ENCODE results near the gene DDIT4.
"Not testable (repeated sequence)": the region's sequence is repeated elsewhere in the genome, so short reads cannot be mapped to it uniquely, and the experiment has no call there.

The DDIT4 gene

DNA sequence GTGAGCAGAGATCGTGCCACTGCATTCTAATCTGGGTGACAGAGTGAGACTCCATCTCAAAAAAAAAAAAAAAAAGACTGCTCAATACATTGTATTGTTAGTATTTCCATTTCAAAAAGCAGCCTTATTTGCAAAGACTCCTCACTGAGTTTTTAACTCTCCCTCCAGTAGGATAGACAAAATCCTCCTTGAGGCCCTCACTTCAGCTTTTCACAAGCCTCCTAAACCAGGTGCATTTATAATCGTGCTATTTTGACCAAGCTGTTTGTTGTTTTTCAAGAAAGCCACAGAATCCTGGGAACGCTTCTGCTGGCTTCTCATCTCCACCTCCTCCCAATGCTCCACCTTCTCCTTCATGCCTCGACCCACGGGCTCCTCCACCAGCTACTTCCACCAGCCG, 6.3 kb upstream of the DDIT4 start:
- Mint-ChIP-seq H3K4me1 (ENCODE audit: low read depth in 2 of 2) (peaks cover 15% of the 10 kb centered on the region in 2 donors), H3K36me3 (ENCODE audit: insufficient read depth) (peaks cover 6% of the 10 kb centered on the region), H3K27ac (no peak overlapping the region), H3K9me3 (no peaks in the 10 kb centered on the region), H3K4me3 (no peak overlapping the region), H3K27me3 (no peaks in the 10 kb centered on the region)
- ATAC-seq (replicated peaks): no peak
- DNase-seq: no peak

DNA sequence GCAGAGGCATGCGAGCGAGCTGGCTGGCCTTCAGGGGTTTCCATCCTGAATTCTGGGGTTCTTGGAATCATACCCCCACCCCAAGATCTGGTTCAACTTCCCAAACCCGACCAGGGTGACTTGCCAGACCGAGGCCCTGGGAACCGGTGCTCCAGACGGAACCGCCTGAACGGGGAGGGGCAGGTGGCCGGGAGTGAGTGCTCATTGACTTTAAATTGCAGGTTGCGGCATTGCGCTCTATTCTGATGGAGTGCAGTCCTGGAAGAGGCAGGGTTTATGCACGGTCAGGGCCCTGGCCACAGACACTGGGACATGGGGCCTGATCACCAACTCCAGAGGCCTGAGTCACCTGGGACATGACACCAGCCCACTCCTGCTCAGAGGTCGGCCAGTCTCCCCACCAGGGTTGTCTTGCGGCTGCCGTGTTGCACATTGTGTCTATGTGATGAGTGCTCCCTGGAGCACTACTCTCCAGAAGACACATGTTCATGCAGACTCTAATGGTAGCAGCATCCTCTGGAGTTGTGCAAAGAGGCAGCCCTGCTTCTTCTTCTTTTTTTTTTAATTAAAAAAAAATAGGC, 5.8 kb upstream of the DDIT4 start:
- H3K27me3 Mint-ChIP-seq: no peaks in the 10 kb centered on the region
- no peaks in the 10 kb centered on the region for H3K9me3 Mint-ChIP-seq
- DNase-seq (no peak), ATAC-seq (replicated peaks) (no peak)
- H3K36me3 Mint-ChIP-seq (ENCODE audit: insufficient read depth): peaks cover 6% of the 10 kb centered on the region
- H3K4me1 Mint-ChIP-seq (ENCODE audit: low read depth in 2 of 2): peaks cover 15 to 19% of the 10 kb centered on the region in 2 donors
- H3K4me3 Mint-ChIP-seq: no peak overlapping the region
- H3K27ac Mint-ChIP-seq: no peak overlapping the region

DNA sequence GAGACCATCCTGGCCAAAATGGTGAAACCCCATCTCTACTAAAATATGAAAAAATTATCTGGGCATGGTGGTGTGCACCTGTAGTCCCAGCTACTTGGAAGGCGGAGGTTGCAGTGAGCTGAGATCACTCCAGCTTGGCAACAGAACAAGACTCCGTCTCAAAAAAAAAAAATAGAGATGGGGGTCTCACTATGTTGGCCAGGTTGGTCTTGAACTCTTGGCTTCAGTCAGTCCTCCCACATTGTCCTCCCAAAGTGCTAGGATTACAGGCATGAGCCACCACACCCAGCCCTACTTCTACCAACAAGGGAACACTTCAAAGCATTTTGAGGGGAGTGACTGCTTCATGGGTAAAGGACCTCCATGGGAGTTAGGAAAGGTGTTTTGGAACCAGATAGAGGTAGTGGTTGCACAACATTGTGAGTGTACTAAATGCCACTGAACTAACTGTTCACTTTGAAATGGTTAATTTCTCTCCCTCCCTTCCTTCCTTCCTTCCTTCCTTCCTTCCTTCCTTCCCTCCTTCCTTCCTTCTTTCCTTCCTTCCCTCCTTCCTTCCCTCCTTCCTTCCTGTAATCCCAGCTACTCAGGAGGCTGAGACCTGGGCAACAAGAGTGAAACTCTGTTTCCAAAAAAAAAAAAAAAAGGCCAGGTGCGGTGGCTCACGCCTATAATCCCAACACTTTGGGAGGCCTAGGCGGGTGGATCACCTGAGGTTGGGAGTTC, 5.1 kb upstream of the DDIT4 start:
- Mint-ChIP-seq H3K27ac (peak overlapping the region in 1 of 2 donors; percentile 55), H3K4me1 (ENCODE audit: low read depth in 2 of 2) (peaks cover 16 to 19% of the 10 kb centered on the region in 2 donors)
- DNase-seq; H3K9me3 Mint-ChIP-seq; ATAC-seq (replicated peaks); H3K36me3 Mint-ChIP-seq (ENCODE audit: insufficient read depth); H3K27me3 Mint-ChIP-seq; H3K4me3 Mint-ChIP-seq: not testable (repeated sequence)

DNA sequence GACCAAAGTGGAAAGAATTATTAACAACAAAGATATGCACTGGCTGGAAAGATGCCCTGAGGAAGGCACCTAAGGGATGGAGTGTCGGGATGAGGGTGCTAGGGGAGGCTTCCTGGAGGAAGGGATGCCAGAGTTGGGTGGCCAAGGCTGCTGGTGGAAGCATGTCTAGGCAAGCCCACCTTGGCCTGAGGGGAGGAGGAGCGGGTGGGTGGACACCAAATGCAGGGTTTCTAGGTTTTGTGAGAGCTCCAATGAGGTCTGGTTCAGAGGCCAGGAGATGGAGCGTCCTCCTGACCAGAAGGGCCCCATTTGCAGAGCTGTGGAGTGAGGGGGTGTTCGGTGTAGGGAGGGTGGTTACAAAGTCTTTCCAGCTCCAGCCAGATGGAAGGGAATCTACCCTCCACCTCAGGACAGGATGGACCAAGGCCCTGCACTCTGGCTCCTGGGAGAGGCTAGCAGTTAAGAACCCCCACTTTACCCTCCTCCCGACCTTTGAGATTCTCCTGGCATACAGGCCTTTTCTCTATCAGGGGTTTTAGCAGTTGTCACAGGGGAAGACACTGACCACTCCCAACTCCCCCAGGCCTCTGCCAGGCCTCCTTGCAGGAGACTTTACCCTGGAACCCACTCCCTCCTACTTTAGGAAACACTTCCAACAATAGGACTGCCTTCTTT, 3.0 kb upstream of the DDIT4 start:
- no peak overlapping the region for H3K4me3 Mint-ChIP-seq
- peak overlapping the region in 1 of 2 donors; percentile 10 for H3K27ac Mint-ChIP-seq

DNA sequence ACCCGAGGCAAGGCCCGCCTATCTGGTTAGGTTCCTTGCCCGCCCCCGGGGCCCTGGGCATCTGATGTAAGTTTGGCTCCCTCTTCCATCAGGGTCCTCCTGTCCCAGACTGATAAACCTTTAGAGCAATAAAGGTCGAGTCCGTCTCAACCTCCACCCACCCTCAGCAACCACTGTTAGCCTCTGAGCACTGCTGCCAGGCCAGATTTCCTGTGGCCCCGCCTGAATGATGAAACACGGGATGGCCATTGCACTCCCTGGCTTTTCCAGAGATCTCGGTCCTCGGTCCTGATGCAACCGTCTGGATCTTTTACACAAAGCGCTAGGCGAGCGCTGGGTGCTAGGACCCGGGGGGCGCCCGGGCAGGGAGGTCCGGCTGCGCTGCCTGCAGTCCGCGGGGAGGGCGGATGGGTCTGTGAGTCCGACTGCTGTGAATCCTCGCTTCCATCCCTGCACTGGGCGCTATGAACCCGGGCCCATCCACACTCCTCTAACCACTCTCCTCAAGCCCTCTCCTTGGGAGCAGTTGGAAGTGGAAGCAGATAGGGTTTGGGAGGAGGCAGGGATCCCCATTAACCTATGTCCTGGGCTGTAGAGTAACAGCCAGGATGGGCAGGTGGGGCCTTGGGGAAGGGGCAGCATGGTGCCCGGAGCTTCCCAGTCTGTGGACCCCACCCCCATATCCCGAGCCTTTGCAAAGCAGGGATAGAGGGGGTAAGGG, 875 bp upstream of the DDIT4 start:
- ATAC-seq (replicated peaks) (no peak), DNase-seq (no peak)
- H3K36me3 Mint-ChIP-seq (ENCODE audit: insufficient read depth): peaks cover 40% of the 10 kb centered on the region
- H3K4me1 Mint-ChIP-seq (ENCODE audit: low read depth in 2 of 2): peaks cover 36 to 43% of the 10 kb centered on the region in 2 donors
- no peaks in the 10 kb centered on the region for H3K27me3 Mint-ChIP-seq
- H3K27ac Mint-ChIP-seq: peak overlapping the region; percentile 93 to 98
- H3K9me3 Mint-ChIP-seq: no peaks in the 10 kb centered on the region
- peak overlapping the region; percentile 99 to 100 for H3K4me3 Mint-ChIP-seq

More for the DNA sequence above, 3.0 kb upstream of the DDIT4 start:
- Mint-ChIP-seq H3K4me1 (ENCODE audit: low read depth in 2 of 2) (peaks cover 23 to 29% of the 10 kb centered on the region in 2 donors), H3K27me3 (no peaks in the 10 kb centered on the region), H3K9me3 (no peaks in the 10 kb centered on the region), H3K36me3 (ENCODE audit: insufficient read depth) (peaks cover 27% of the 10 kb centered on the region)
- no peak for DNase-seq
- no peak for ATAC-seq (replicated peaks)

DNA sequence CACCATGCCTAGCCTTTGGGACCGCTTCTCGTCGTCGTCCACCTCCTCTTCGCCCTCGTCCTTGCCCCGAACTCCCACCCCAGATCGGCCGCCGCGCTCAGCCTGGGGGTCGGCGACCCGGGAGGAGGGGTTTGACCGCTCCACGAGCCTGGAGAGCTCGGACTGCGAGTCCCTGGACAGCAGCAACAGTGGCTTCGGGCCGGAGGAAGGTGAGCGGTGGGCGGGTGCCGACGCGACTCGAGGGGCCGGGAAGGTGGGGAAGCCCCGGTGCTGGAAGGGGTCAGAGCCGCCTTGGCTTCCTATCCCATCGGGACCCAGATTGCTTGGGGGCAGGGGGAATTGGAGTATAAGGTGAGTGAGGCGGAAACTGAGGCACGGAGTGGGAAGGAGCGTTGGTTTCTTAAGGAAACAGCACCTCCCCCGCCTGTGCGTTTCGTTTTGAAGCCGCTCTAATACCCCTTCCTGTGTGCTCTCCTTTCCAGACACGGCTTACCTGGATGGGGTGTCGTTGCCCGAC, 547 bp downstream of the DDIT4 start:
- DNase-seq: no peak
- ATAC-seq (replicated peaks): peak; percentile 3
- H3K36me3 Mint-ChIP-seq (ENCODE audit: insufficient read depth): peaks cover 40% of the 10 kb centered on the region
- no peaks in the 10 kb centered on the region for H3K27me3 Mint-ChIP-seq
- no peaks in the 10 kb centered on the region for H3K9me3 Mint-ChIP-seq
- peak overlapping the region; percentile 93 to 98 for H3K27ac Mint-ChIP-seq
- peak overlapping the region; percentile 99 to 100 for H3K4me3 Mint-ChIP-seq
- H3K4me1 Mint-ChIP-seq (ENCODE audit: low read depth in 2 of 2): peaks cover 42 to 48% of the 10 kb centered on the region in 2 donors

DNA sequence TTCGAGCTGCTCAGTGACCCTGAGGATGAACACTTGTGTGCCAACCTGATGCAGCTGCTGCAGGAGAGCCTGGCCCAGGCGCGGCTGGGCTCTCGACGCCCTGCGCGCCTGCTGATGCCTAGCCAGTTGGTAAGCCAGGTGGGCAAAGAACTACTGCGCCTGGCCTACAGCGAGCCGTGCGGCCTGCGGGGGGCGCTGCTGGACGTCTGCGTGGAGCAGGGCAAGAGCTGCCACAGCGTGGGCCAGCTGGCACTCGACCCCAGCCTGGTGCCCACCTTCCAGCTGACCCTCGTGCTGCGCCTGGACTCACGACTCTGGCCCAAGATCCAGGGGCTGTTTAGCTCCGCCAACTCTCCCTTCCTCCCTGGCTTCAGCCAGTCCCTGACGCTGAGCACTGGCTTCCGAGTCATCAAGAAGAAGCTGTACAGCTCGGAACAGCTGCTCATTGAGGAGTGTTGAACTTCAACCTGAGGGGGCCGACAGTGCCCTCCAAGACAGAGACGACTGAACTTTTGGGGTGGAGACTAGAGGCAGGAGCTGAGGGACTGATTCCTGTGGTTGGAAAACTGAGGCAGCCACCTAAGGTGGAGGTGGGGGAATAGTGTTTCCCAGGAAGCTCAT, 1.1 kb downstream of the DDIT4 start:
- Mint-ChIP-seq H3K36me3 (ENCODE audit: insufficient read depth) (peaks cover 40% of the 10 kb centered on the region), H3K27me3 (no peaks in the 10 kb centered on the region), H3K9me3 (no peaks in the 10 kb centered on the region), H3K27ac (peak overlapping the region; percentile 93 to 98), H3K4me3 (peak overlapping the region; percentile 99 to 100), H3K4me1 (ENCODE audit: low read depth in 2 of 2) (peaks cover 42 to 49% of the 10 kb centered on the region in 2 donors)
- DNase-seq (peak; percentile 64 to 69 (median 68)), ATAC-seq (replicated peaks) (peak; percentile 19)

DNA sequence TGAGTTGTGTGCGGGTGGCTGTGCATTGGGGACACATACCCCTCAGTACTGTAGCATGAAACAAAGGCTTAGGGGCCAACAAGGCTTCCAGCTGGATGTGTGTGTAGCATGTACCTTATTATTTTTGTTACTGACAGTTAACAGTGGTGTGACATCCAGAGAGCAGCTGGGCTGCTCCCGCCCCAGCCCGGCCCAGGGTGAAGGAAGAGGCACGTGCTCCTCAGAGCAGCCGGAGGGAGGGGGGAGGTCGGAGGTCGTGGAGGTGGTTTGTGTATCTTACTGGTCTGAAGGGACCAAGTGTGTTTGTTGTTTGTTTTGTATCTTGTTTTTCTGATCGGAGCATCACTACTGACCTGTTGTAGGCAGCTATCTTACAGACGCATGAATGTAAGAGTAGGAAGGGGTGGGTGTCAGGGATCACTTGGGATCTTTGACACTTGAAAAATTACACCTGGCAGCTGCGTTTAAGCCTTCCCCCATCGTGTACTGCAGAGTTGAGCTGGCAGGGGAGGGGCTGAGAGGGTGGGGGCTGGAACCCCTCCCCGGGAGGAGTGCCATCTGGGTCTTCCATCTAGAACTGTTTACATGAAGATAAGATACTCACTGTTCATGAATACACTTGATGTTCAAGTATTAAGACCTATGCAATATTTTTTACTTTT, 1.8 kb downstream of the DDIT4 start:
- Mint-ChIP-seq H3K27me3 (no peaks in the 10 kb centered on the region), H3K4me3 (peak overlapping the region; percentile 99 to 100), H3K36me3 (ENCODE audit: insufficient read depth) (peaks cover 40% of the 10 kb centered on the region), H3K4me1 (ENCODE audit: low read depth in 2 of 2) (peaks cover 36 to 50% of the 10 kb centered on the region in 2 donors), H3K9me3 (no peaks in the 10 kb centered on the region), H3K27ac (peak overlapping the region; percentile 93 to 98)
- DNase-seq (no peak), ATAC-seq (replicated peaks) (no peak)

DNA sequence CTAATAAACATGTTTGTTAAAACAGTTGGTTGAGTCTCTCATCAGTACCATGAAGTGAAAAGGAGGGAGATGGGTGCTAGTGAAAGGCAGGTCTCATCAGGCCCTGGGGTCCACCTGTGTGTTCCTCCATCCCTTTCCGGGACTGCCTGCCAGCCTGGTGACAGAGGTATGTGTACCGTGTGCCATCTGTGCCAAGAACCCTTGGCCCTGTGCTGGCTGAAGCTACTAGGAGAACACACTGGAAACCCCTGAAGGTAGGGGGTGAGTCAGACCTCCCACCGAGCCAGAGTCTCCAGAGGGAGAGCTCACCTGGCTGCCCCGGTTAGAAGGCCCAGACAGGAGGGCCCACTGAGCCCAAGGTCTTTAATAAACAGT, 2.3 kb downstream of the DDIT4 start:
- no peaks in the 10 kb centered on the region for H3K9me3 Mint-ChIP-seq
- H3K36me3 Mint-ChIP-seq (ENCODE audit: insufficient read depth): peaks cover 40% of the 10 kb centered on the region
- H3K4me3 Mint-ChIP-seq: peak overlapping the region; percentile 99 to 100
- DNase-seq (no peak), ATAC-seq (replicated peaks) (no peak)
- H3K4me1 Mint-ChIP-seq (ENCODE audit: low read depth in 2 of 2): peaks cover 35 to 48% of the 10 kb centered on the region in 2 donors
- no peaks in the 10 kb centered on the region for H3K27me3 Mint-ChIP-seq
- peak overlapping the region; percentile 93 to 98 for H3K27ac Mint-ChIP-seq

DNA sequence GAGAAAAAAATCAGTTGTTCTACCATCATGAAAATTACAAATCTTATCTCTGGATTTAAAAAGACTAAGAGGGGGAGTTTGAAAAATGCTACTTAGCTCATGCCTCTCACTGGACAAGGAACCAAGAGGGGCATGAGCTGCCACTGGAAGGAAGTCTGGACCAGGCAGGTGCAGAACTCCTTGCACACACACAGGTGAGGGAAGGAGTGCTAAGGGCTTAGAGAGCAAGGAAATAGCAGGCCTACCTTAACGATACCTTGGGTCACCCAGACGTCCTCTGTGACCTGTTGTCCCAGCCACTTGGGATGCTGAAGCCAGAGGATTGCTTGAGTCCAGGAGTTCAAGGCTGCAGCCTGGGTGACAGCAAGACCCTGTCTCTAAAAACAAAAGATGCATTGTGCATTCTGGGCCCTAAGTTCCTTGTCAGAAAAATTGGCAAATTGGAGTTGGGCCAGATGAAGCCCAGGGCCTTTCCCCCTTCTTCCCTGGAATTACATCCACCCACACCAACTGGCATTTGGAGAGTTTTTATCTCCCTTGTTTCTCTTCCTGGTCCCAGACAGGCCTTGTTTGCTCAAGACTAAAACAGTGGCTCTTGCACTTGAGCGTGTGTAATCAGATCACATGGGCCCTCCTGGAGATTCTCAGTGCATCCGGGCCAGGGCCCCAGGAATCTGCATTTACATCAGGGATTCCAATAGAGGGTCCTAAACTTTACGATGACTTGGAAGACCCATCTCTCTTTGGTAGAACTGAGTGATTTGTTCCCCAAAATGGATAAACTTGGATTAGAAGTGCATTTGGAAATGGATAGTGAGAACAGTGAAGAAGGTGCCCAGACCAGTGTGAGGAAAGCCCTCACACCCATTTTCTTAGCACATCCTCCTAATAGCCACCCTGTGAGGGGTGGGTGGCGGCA, 3.0 kb downstream of the DDIT4 start:
- DNase-seq: no peak
- Mint-ChIP-seq H3K27ac (peak overlapping the region; percentile 93 to 98), H3K36me3 (ENCODE audit: insufficient read depth) (peaks cover 38% of the 10 kb centered on the region), H3K9me3 (no peaks in the 10 kb centered on the region), H3K4me3 (peak overlapping the region; percentile 99 to 100), H3K27me3 (no peaks in the 10 kb centered on the region), H3K4me1 (ENCODE audit: low read depth in 2 of 2) (peaks cover 35 to 48% of the 10 kb centered on the region in 2 donors)
- ATAC-seq (replicated peaks): no peak

DNA sequence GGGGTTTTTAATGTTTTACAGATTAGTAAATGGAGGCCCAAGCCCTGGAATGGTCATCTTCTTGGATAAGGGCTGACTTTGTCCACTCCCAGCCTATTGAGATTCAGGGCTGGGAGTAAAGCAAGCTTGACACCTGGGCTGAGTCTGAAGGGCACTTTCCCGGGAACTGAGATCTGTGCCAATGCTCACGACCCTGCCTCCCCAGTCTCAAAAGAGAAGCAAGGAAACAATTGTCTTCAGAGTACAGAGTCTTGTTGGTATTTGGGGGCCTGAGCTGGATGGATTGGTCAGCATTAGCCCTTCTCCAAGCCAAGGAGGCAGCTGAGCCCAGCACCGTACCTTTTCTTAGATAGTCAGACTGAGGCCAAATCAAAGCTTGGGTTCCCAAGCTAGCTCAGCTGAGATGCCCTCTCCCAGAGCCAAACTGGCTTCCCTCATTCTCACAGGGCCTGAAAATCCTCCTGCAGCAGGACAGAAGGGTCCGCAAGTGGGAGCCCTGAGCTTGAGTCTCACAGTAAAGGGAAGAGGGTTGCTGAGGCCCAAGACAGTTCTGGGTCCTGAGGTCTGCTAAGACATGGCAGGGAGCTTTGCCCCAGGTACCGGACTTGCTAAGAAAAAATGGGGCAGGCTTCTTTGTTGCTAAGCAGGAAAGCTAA, 3.7 kb downstream of the DDIT4 start:
- no peak overlapping the region for H3K4me3 Mint-ChIP-seq
- DNase-seq (no peak), ATAC-seq (replicated peaks) (no peak)
- peaks cover 37% of the 10 kb centered on the region for H3K36me3 Mint-ChIP-seq (ENCODE audit: insufficient read depth)
- no peaks in the 10 kb centered on the region for H3K9me3 Mint-ChIP-seq
- no peaks in the 10 kb centered on the region for H3K27me3 Mint-ChIP-seq
- peak overlapping the region; percentile 23 to 98 for H3K27ac Mint-ChIP-seq
- peaks cover 35 to 45% of the 10 kb centered on the region in 2 donors for H3K4me1 Mint-ChIP-seq (ENCODE audit: low read depth in 2 of 2)
